ENCODE data around the gene BAZ2A.

DNA sequence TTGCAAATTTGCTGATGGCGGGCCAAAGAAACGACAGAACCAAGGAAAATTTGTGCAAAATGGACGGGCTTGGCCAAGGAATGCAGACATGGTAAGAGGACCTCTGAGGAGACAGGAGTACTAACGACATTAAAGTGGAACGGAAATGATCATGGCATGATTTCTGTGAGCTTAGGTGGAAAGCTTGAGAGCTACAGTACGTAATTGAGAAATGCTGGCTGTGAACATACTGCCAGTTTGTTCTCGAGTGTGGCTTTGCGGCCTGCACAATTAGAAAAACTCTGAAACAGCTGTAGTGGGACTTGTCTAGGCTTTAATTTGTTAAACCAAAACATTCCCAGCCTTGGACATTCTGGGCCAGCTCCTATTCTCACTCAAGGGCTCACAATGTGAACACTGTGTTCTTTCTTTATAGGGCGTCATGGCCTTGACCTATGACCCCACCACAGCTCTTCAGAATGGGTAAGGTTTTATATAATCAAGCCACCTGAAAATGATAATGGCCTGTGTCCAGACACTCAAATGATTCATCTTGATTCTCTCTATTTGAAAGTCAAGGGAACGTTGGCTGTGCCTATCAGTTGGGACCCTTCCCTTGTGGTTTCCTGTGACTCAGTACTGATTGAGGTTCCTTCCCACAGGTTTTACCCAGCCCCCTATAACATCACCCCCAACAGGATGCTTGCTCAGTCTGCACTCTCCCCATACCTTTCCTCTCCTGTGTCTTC, 48.5 kb downstream of the BAZ2A start:
- TF ChIP-seq, protein P1, sequence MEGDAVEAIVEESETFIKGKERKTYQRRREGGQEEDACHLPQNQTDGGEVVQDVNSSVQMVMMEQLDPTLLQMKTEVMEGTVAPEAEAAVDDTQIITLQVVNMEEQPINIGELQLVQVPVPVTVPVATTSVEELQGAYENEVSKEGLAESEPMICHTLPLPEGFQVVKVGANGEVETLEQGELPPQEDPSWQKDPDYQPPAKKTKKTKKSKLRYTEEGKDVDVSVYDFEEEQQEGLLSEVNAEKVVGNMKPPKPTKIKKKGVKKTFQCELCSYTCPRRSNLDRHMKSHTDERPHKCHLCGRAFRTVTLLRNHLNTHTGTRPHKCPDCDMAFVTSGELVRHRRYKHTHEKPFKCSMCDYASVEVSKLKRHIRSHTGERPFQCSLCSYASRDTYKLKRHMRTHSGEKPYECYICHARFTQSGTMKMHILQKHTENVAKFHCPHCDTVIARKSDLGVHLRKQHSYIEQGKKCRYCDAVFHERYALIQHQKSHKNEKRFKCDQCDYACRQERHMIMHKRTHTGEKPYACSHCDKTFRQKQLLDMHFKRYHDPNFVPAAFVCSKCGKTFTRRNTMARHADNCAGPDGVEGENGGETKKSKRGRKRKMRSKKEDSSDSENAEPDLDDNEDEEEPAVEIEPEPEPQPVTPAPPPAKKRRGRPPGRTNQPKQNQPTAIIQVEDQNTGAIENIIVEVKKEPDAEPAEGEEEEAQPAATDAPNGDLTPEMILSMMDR (conservative IDR thresholded peaks at IDR 0.05; ENCODE audit: low read depth, low read length): no peak
- TF ChIP-seq EZH2 (IDR thresholded peaks at IDR 0.05; ENCODE audit: borderline replicate concordance, low read depth, low read length, poor library complexity, severe bottlenecking): no peak

All from A673 (cell line).